ENCODE data around the gene FN3KRP.

The FN3KRP gene

GRCh38 chr17:82677353-82677925 is 39.1 kb upstream of the FN3KRP start:
- H3K27ac ChIP-seq (ENCODE audit: extremely low read depth, low read depth, low read length) = no peak overlapping the region
- no peak for TF ChIP-seq ZBTB21 (tag by site-specific recombination; IDR thresholded peaks at IDR 0.05)
- H3K4me1 ChIP-seq (ENCODE audit: control insufficient read depth, insufficient read depth, low read length) = no peaks in the 10 kb centered on the region
- no peaks in the 10 kb centered on the region for H3K36me3 ChIP-seq (ENCODE audit: control insufficient read depth in 2 of 2, insufficient read depth in 1 of 2, low read length in 2 of 2)
- ChIA-PET CTCF (interaction anchor here (0.6 to 1.0 kb wide), 2 partner anchors 12 to 273 kb away, joined by 3 read pairs; no protein-coding TSS in a partner anchor), POLR2A (no interaction called here)
- no peaks in the 10 kb centered on the region for H3K9me3 ChIP-seq (ENCODE audit: control insufficient read depth, insufficient read depth, low read depth, low read length)
- H3K4me3 ChIP-seq (ENCODE audit: low read depth, low read length) = no peak overlapping the region

GRCh38 chr17:82678265-82678891 is 38.1 kb upstream of the FN3KRP start:
- Histone ChIP-seq H3K4me3 (ENCODE audit: low read depth, low read length) (peak overlapping the region; percentile 25), H3K9me3 (ENCODE audit: control insufficient read depth, insufficient read depth, low read depth, low read length) (no peaks in the 10 kb centered on the region), H3K27ac (ENCODE audit: extremely low read depth, low read depth, low read length) (no peak overlapping the region), H3K4me1 (ENCODE audit: control insufficient read depth, insufficient read depth, low read length) (no peaks in the 10 kb centered on the region), H3K36me3 (ENCODE audit: control insufficient read depth in 2 of 2, insufficient read depth in 1 of 2, low read length in 2 of 2) (no peaks in the 10 kb centered on the region; a peak in 1 of 3 replicates)
- ChIA-PET CTCF (interaction anchor here (1.5 kb wide), 1 partner anchor 10 kb away, joined by 4 read pairs; no protein-coding TSS in a partner anchor), POLR2A (no interaction called here)
- TF ChIP-seq ZNF560 (tag by site-specific recombination; IDR thresholded peaks at IDR 0.05; ENCODE audit: borderline replicate concordance) (no peak), ZNF664 (tag by site-specific recombination; IDR thresholded peaks at IDR 0.05) (0 out of 2 replicates have a peak, but pooled peaks have one; percentile 12)

- ChIA-PET CTCF (interaction anchor here (0.6 to 1.5 kb wide), 3 partner anchors 11 to 213 kb away, joined by 3 to 11 read pairs (median 4); no protein-coding TSS in a partner anchor), POLR2A (no interaction called here)
- Histone ChIP-seq H3K4me3 (ENCODE audit: low read depth, low read length) (no peak overlapping the region), H3K27ac (ENCODE audit: extremely low read depth, low read depth, low read length) (no peak overlapping the region), H3K9me3 (ENCODE audit: control insufficient read depth, insufficient read depth, low read depth, low read length) (no peaks in the 10 kb centered on the region), H3K36me3 (ENCODE audit: control insufficient read depth in 2 of 2, insufficient read depth in 1 of 2, low read length in 2 of 2) (peaks cover 3 to 4% of the 10 kb centered on the region in 2 experiments; a peak in 2 of 3 replicates), H3K4me1 (ENCODE audit: control insufficient read depth, insufficient read depth, low read length) (no peaks in the 10 kb centered on the region)
- peak; percentile 82 for TF ChIP-seq KLF1 (tag by site-specific recombination; IDR thresholded peaks at IDR 0.05)
- no peak for TF ChIP-seq ZNF544 (tag by site-specific recombination; IDR thresholded peaks at IDR 0.05)
These were observed 36.7 kb upstream of the FN3KRP start for GRCh38 chr17:82679586-82680465.

- POLR2A ChIA-PET = no interaction called here
- CTCF ChIA-PET = interaction anchor here (0.7 to 1.0 kb wide), 3 partner anchors 36 to 329 kb away, joined by 3 to 4 read pairs (median 4); no protein-coding TSS in a partner anchor
These were observed 35.0 kb upstream of the FN3KRP start for GRCh38 chr17:82681547-82681946.

GRCh38 chr17:82683534-82683933 is 33.0 kb upstream of the FN3KRP start:
- Histone ChIP-seq H3K4me3 (ENCODE audit: low read depth, low read length) (no peak overlapping the region), H3K36me3 (ENCODE audit: control insufficient read depth in 2 of 2, insufficient read depth in 1 of 2, low read length in 2 of 2) (peaks cover 3 to 4% of the 10 kb centered on the region in 2 experiments; a peak in 2 of 3 replicates), H3K9me3 (ENCODE audit: control insufficient read depth, insufficient read depth, low read depth, low read length) (no peaks in the 10 kb centered on the region), H3K4me1 (ENCODE audit: control insufficient read depth, insufficient read depth, low read length) (no peaks in the 10 kb centered on the region), H3K27ac (ENCODE audit: extremely low read depth, low read depth, low read length) (no peak overlapping the region)
- CTCF ChIA-PET = no interaction called here
- TF ChIP-seq ZNF211 (tag by site-specific recombination; IDR thresholded peaks at IDR 0.05; ENCODE audit: low read depth) = no peak
- TF ChIP-seq ZNF121 (tag by site-specific recombination; IDR thresholded peaks at IDR 0.05) = peak; percentile 47; the same call in 1 of the 2 replicates
- TF ChIP-seq ZNF692 (tag by site-specific recombination; IDR thresholded peaks at IDR 0.05) = no peak
- TF ChIP-seq ZNF148 (tag by site-specific recombination; IDR thresholded peaks at IDR 0.05; ENCODE audit: borderline replicate concordance) = no peak
- POLR2A ChIA-PET = no interaction called here

More at GRCh38 chr17:82681547-82681946, 35.0 kb upstream of the FN3KRP start:
- H3K27ac ChIP-seq (ENCODE audit: extremely low read depth, low read depth, low read length) = no peak overlapping the region
- peaks cover 3 to 4% of the 10 kb centered on the region in 2 experiments; a peak in 2 of 3 replicates for H3K36me3 ChIP-seq (ENCODE audit: control insufficient read depth in 2 of 2, insufficient read depth in 1 of 2, low read length in 2 of 2)
- no peak for TF ChIP-seq MEIS1 (CRISPR knock-in tag; IDR thresholded peaks at IDR 0.05; ENCODE audit: borderline replicate concordance)
- no peak for TF ChIP-seq ZNF416 (tag by site-specific recombination; IDR thresholded peaks at IDR 0.05)
- peak; percentile 65 for TF ChIP-seq SETDB1 (IDR thresholded peaks at IDR 0.05; ENCODE audit: insufficient read length, low read length)
- no peak for TF ChIP-seq ZNF629 (tag by site-specific recombination; IDR thresholded peaks at IDR 0.05)
- TF ChIP-seq ZNF112 (tag by site-specific recombination; IDR thresholded peaks at IDR 0.05) = no peak
- no peak for TF ChIP-seq ZBTB6 (tag by site-specific recombination; IDR thresholded peaks at IDR 0.05)
- no peaks in the 10 kb centered on the region for H3K9me3 ChIP-seq (ENCODE audit: control insufficient read depth, insufficient read depth, low read depth, low read length)
- H3K4me3 ChIP-seq (ENCODE audit: low read depth, low read length) = no peak overlapping the region
- no peaks in the 10 kb centered on the region for H3K4me1 ChIP-seq (ENCODE audit: control insufficient read depth, insufficient read depth, low read length)
